Muscle of back (tissue), 11 donors: ENCODE measurements around the gene CALCB. TPM values are rescaled to one million over a fixed set of nuclear protein-coding genes. Genes with fewer than 3 reads are reported as not detected.

Experiments used
- DNase-seq, 3 donors: peaks; one replicate each; pipeline versions ENCODE4 v3.0.0 to v3.0.0-alpha.2; 2013
- polyA plus RNA-seq, 10 donors: library from polyadenylated mRNA; unstranded; fragments of 120-200 nt; gene quantifications; one replicate each; pipeline ENCODE4 v1.2.1, GENCODE V29; 2013; ENCODE audit not compliant: insufficient read length in 10 of 10

The CALCB gene
- polyA plus RNA-seq, 10 donors = 0.20 to 0.65 (median 0.62) TPM; not detected in 3

DNA sequence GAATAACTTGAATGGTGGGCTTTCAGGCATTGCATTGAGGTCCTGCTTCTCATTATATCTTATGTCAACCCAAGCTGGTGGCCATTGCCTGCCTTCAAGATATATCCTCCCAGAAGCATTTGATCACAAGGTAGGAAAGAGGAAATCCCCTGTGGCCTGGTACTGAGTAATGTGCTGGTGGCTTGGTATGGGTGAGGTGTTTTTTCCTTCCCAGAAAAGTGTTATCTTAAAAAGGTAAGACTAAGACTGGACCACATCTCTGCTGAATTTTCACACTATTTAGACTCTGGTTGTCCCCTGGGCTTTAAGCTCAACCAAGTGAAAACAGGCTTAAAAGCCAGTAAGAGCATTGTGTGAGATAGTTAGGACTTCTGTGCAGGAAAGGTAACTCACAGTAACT is 45.0 kb downstream of the CALCB start:
- DNase-seq = no peak

DNA sequence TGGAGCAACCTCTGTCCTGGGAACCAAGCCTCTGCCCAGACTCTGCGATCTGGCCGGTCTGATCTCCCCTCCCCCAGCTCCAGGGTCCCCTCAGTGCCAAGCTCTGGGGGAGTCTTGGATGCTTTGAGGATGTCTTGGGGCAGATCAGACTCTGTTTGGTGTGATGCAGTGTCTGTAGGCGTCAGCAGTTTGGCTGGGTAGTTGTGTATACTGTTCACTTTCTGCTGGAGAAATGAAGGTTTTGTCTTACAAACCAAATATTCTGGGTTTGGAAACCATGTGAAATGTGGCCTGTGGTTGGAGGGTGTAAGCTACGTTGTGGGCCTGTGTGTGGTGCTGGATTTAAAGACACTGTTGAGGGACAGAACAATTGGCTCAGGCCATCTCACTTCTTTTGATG is 46.0 kb downstream of the CALCB start:
- no peak for DNase-seq

GRCh38 chr11:15119826-15120225 is 46.4 kb downstream of the CALCB start:
- no peak for DNase-seq

GRCh38 chr11:15123849-15124248 is 50.5 kb downstream of the CALCB start:
- peak in 1 of 3 donors; percentile 52 for DNase-seq

DNA sequence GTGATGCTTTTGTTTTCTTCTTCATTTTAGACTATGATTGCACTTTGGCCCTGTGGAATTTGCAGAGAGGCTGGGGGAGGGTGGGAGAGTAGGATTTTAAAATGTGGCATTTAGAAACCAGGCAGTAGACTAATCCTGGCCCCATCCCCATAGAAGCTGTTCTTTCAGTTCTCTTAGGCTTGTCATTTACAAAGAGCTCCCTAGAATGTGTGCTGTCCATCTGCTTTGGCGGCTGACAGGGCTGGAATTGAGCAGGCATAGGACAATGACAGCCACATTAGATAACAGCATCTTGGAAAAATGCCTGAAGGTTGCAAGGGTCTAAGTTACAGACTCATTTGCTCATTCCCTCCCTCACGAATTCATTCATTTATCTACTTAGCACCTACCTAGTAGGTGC is 51.1 kb downstream of the CALCB start:
- DNase-seq = no peak

DNA sequence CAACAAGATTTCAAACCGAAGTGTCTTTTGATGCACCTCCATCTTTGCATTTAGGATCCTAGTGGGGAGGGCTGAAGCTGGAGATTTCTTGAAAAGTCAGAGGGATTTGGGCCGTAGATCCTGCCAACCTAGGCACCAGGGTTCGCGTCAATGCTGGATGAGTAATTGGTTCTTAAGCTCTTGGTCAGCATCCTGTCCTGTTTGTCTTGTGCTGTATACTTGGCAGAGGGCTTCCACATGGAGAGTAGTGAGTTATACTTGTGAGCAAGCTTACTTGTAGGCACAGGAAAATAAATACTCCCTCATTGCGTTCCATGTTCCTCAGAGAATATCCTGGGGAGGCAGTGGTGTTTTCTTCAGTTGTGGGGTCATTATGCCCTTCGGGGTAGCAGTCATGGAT is 53.9 kb downstream of the CALCB start:
- no peak for DNase-seq

Other genes starting within 250 kb of the CALCB start
- 10 to 100 TPM in 9 of 10 donors, 1 to 10 TPM in 1; 9.2 to 17.1 (median 12.9) TPM for gene CYP2R1, start 181.4 kb upstream of the CALCB start, polyA plus RNA-seq
- not detected for gene CALCA, start 101.2 kb upstream of the CALCB start, polyA plus RNA-seq
- 1 to 10 TPM in 8 of 10 donors, under 1 TPM in 2; 0.88 to 3.1 (median 1.5) TPM for gene INSC, start 41.3 kb downstream of the CALCB start, polyA plus RNA-seq